Gastrocnemius medialis (tissue), 4 donors: ENCODE results near the gene ATP9A. TPM values are rescaled to one million over a fixed set of nuclear protein-coding genes. Genes with fewer than 3 reads are reported as not detected.

Experiments
- ATAC-seq, 2 donors: fragments of 150-250 bp; one replicate each; pipeline ENCODE4 v1.9.1; 2016
- DNase-seq, 2 donors: peaks; one replicate each; pipeline ENCODE4 v3.0.0-alpha.2; 2019
- H3K27ac ChIP-seq, 4 donors: fragments of 200-600 bp; sonication (generic); 1 replicate in 1 of 4; 2 replicates in 3 of 4; pipeline ENCODE4 v1.5.1; 2016 to 2018; ENCODE audit warnings: mild to moderate bottlenecking in 2 of 4, moderate library complexity in 1 of 4
- H3K27me3 ChIP-seq, 3 donors: fragments of 200-600 bp; sonication (generic) in 2 of 3; 1 replicate in 1 of 3; 2 replicates in 2 of 3; pipeline versions ENCODE4 v1.5.1 to v1.6.0; 2016 to 2019; ENCODE audit warnings: mild to moderate bottlenecking in 1 of 3, moderate library complexity in 1 of 3
- H3K36me3 ChIP-seq, 2 donors: fragments of 200-600 bp; sonication (generic) in 1 of 2; one replicate each; pipeline ENCODE4 v1.5.1; 2017 to 2018
- H3K4me1 ChIP-seq, 2 donors: fragments of 200-600 bp; sonication (generic) in 1 of 2; one replicate each; pipeline ENCODE4 v1.5.1; 2016 to 2017; ENCODE audit warnings: mild to moderate bottlenecking in 2 of 2
- H3K4me3 ChIP-seq, 4 donors: fragments of 200-600 bp; sonication (generic) in 3 of 4; 1 replicate in 1 of 4; 2 replicates in 3 of 4; pipeline ENCODE4 v1.5.1; 2016 to 2019; ENCODE audit warnings: mild to moderate bottlenecking in 2 of 4
- H3K9me3 ChIP-seq, 3 donors: fragments of 200-600 bp; sonication (generic) in 2 of 3; 1 replicate in 1 of 3; 2 replicates in 2 of 3; pipeline ENCODE4 v1.5.1; 2016 to 2019
- POLR2A ChIP-seq, 2 donors: fragments of 450-650 bp; IDR thresholded peaks; one replicate each; pipeline ENCODE4 v1.6.1; 2017; ENCODE audit warnings: antibody characterized with exemption in 2 of 2, mild to moderate bottlenecking in 2 of 2, moderate library complexity in 2 of 2
- in situ Hi-C, 4 donors: fragments of 200-750 bp; cut with MboI; loops; one replicate each; pipeline versions ENCODE4 v1.15.0 to v1.8.0; 2017; ENCODE audit warnings: low sequenced_read_pairs in 4 of 4
- intact Hi-C: fragments of 100-400 bp; cut with DNase I; formaldehyde crosslinking; loops from one replicate; pipeline ENCODE4 v1.15.1; 2023; ENCODE audit warnings: low total_unique reads
- total RNA-seq, 4 donors: library from RNA; depleted of rRNA; stranded (reverse); fragments of >200 nt; gene quantifications; one replicate each; pipeline versions ENCODE4 v1.1.0 to v1.2.3, GENCODE V29; 2016
- TF ChIP-seq, protein P1 (sequence below), 5 experiments: fragments of 450-650 bp in 3 of 5; fragments of 200-600 bp in 2 of 5; sonication (generic) in 2 of 5; IDR thresholded peaks in 4 of 5; conservative IDR thresholded peaks in 1 of 5; 1 replicate in 4 of 5; 2 replicates in 1 of 5; pipeline ENCODE4 v1.5.1; 2016 to 2019; ENCODE audit warnings: antibody characterized with exemption in 5 of 5, mild to moderate bottlenecking in 3 of 5, moderate library complexity in 3 of 5

The ATP9A gene
- total RNA-seq, 4 donors from 2014 or later, result 11.8 to 34.8 (median 20.8) TPM

GRCh38 chr20:51712501-51713212 lies 55.5 kb downstream of the ATP9A start:
- TF ChIP-seq, protein P1, sequence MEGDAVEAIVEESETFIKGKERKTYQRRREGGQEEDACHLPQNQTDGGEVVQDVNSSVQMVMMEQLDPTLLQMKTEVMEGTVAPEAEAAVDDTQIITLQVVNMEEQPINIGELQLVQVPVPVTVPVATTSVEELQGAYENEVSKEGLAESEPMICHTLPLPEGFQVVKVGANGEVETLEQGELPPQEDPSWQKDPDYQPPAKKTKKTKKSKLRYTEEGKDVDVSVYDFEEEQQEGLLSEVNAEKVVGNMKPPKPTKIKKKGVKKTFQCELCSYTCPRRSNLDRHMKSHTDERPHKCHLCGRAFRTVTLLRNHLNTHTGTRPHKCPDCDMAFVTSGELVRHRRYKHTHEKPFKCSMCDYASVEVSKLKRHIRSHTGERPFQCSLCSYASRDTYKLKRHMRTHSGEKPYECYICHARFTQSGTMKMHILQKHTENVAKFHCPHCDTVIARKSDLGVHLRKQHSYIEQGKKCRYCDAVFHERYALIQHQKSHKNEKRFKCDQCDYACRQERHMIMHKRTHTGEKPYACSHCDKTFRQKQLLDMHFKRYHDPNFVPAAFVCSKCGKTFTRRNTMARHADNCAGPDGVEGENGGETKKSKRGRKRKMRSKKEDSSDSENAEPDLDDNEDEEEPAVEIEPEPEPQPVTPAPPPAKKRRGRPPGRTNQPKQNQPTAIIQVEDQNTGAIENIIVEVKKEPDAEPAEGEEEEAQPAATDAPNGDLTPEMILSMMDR (IDR thresholded peaks at IDR 0.05 in 4 of 5, conservative IDR thresholded peaks at IDR 0.05 in 1 of 5), result no peak
- no peak for TF ChIP-seq POLR2A (IDR thresholded peaks at IDR 0.05)
- intact Hi-C loops, result no loop called here
- H3K27ac ChIP-seq, result no peak overlapping the region
- in situ Hi-C loops, result no loop called here
- H3K9me3 ChIP-seq, result no peaks in the 10 kb centered on the region
- H3K36me3 ChIP-seq, result no peaks in the 10 kb centered on the region
- no peak for ATAC-seq
- no peaks in the 10 kb centered on the region for H3K27me3 ChIP-seq
- H3K4me3 ChIP-seq, result no peak overlapping the region
- no peak for DNase-seq
- H3K4me1 ChIP-seq, result no peaks in the 10 kb centered on the region

GRCh38 chr20:51711426-51711825 lies 56.8 kb downstream of the ATP9A start:
- in situ Hi-C loops, result no loop called here
- no peaks in the 10 kb centered on the region for H3K36me3 ChIP-seq

GRCh38 chr20:51710361-51710894 lies 57.8 kb downstream of the ATP9A start:
- in situ Hi-C loops, result no loop called here
- no peak for ATAC-seq
- H3K4me3 ChIP-seq, result no peak overlapping the region

More at GRCh38 chr20:51711426-51711825, 56.8 kb downstream of the ATP9A start:
- no peak for ATAC-seq
- DNase-seq, result no peak
- Histone ChIP-seq H3K4me3 (no peak overlapping the region), H3K4me1 (no peaks in the 10 kb centered on the region), H3K27ac (no peak overlapping the region), H3K27me3 (no peaks in the 10 kb centered on the region), H3K9me3 (no peaks in the 10 kb centered on the region)
- intact Hi-C loops, result no loop called here
- TF ChIP-seq, protein P1 (IDR thresholded peaks at IDR 0.05 in 4 of 5, conservative IDR thresholded peaks at IDR 0.05 in 1 of 5), result no peak

DNA sequence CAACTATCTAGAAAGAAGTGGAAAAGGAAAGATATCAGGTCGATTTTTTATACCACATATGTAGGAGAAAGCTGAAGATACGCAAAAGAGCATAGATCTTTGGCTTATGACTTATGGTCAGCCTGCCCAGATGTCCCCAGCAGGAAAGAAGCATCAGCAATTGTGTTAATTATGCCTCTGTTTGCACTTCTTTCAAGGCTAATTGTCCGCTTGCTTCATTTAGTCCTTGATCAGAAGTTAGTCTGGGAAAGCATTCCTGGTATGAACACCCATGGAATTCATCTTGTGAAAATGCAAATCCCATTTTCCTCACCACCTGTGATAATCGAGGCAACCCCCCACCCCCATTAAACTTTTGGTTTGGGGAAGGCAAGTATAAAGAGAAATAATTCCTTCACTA lies 62.8 kb downstream of the ATP9A start:
- Histone ChIP-seq H3K9me3 (no peaks in the 10 kb centered on the region), H3K36me3 (no peaks in the 10 kb centered on the region), H3K27ac (no peak overlapping the region), H3K4me3 (no peak overlapping the region), H3K27me3 (no peaks in the 10 kb centered on the region), H3K4me1 (no peaks in the 10 kb centered on the region)
- DNase-seq (no peak), ATAC-seq (no peak)
- TF ChIP-seq, protein P1 (IDR thresholded peaks at IDR 0.05 in 4 of 5, conservative IDR thresholded peaks at IDR 0.05 in 1 of 5), result no peak
- no peak for TF ChIP-seq POLR2A (IDR thresholded peaks at IDR 0.05)
- in situ Hi-C loops (no loop called here), intact Hi-C loops (no loop called here)

More at GRCh38 chr20:51710361-51710894, 57.8 kb downstream of the ATP9A start:
- no peak overlapping the region for H3K27ac ChIP-seq
- no peaks in the 10 kb centered on the region for H3K36me3 ChIP-seq
- H3K9me3 ChIP-seq, result no peaks in the 10 kb centered on the region
- intact Hi-C loops, result no loop called here
- H3K4me1 ChIP-seq, result no peaks in the 10 kb centered on the region
- no peaks in the 10 kb centered on the region for H3K27me3 ChIP-seq
- no peak for TF ChIP-seq POLR2A (IDR thresholded peaks at IDR 0.05)
- TF ChIP-seq, protein P1 (IDR thresholded peaks at IDR 0.05 in 4 of 5, conservative IDR thresholded peaks at IDR 0.05 in 1 of 5), result no peak
- no peak for DNase-seq
